Measurements from ENCODE around the gene SERPINB10.
"Not testable (repeated sequence)": the region's sequence is repeated elsewhere in the genome, so short reads cannot be mapped to it uniquely, and the experiment has no call there.

The SERPINB10 gene

GRCh38 chr18:63936932-63937393, 29.2 kb downstream of the SERPINB10 start:
- Histone ChIP-seq H3K9me3 (ENCODE audit: severe bottlenecking) (no peaks in the 10 kb centered on the region), H3K4me3 (ENCODE audit: low read depth, low read length) (no peak overlapping the region)

GRCh38 chr18:63940008-63940407, 32.2 kb downstream of the SERPINB10 start:
- Histone ChIP-seq H3K4me3 (ENCODE audit: low read depth, low read length) (no peak overlapping the region), H3K27ac (no peak overlapping the region), H3K36me3 (no peaks in the 10 kb centered on the region), H3K27me3 (ENCODE audit: insufficient read depth, low read depth, severe bottlenecking) (peaks cover 2% of the 10 kb centered on the region), H3K9me3 (ENCODE audit: severe bottlenecking) (no peaks in the 10 kb centered on the region)
- no peak for TF ChIP-seq CTCF (IDR thresholded peaks at IDR 0.05; ENCODE audit: low read depth, low read length)
- no peak for DNase-seq

More at GRCh38 chr18:63936932-63937393, 29.2 kb downstream of the SERPINB10 start:
- DNase-seq = no peak
- Histone ChIP-seq H3K27ac (no peak overlapping the region), H3K36me3 (no peaks in the 10 kb centered on the region), H3K27me3 (ENCODE audit: insufficient read depth, low read depth, severe bottlenecking) (no peaks in the 10 kb centered on the region)
- TF ChIP-seq CTCF (IDR thresholded peaks at IDR 0.05; ENCODE audit: low read depth, low read length) = no peak

- H3K27ac ChIP-seq; H3K36me3 ChIP-seq; H3K4me3 ChIP-seq (ENCODE audit: low read depth, low read length); H3K9me3 ChIP-seq (ENCODE audit: severe bottlenecking); DNase-seq; H3K27me3 ChIP-seq (ENCODE audit: insufficient read depth, low read depth, severe bottlenecking): not testable (repeated sequence)
Observed at GRCh38 chr18:63940543-63941050, 32.8 kb downstream of the SERPINB10 start.

GRCh38 chr18:63947051-63947790, 39.5 kb downstream of the SERPINB10 start:
- Histone ChIP-seq H3K27me3 (ENCODE audit: insufficient read depth, low read depth, severe bottlenecking) (peaks cover 2% of the 10 kb centered on the region), H3K27ac (no peak overlapping the region), H3K9me3 (ENCODE audit: severe bottlenecking) (no peaks in the 10 kb centered on the region), H3K36me3 (no peaks in the 10 kb centered on the region), H3K4me3 (ENCODE audit: low read depth, low read length) (no peak overlapping the region)
- TF ChIP-seq CTCF (IDR thresholded peaks at IDR 0.05; ENCODE audit: low read depth, low read length) = no peak
- DNase-seq = no peak

- Histone ChIP-seq H3K4me3 (ENCODE audit: low read depth, low read length) (no peak within 1 kb of the TSS), H3K27ac (no peak within 1 kb of the TSS), H3K9me3 (ENCODE audit: severe bottlenecking) (no peaks in the 10 kb centered on the region), H3K27me3 (ENCODE audit: insufficient read depth, low read depth, severe bottlenecking) (no peaks in the 10 kb centered on the region), H3K36me3 (no peaks in the 10 kb centered on the region)
- no peak for TF ChIP-seq CTCF (IDR thresholded peaks at IDR 0.05; ENCODE audit: low read depth, low read length)
- no peak for DNase-seq
Observed at GRCh38 chr18:63949068-63949737, 41.4 kb downstream of the SERPINB10 start, which contains the start of gene HMSD. Gene HMSD (plus strand): TSS chr18:63949301. CDS start chr18:63953456, 4,155 bp downstream.

- no peak overlapping the region for H3K4me3 ChIP-seq (ENCODE audit: low read depth, low read length)
- no peaks in the 10 kb centered on the region for H3K36me3 ChIP-seq
- no peak for TF ChIP-seq CTCF (IDR thresholded peaks at IDR 0.05; ENCODE audit: low read depth, low read length)
- no peaks in the 10 kb centered on the region for H3K9me3 ChIP-seq (ENCODE audit: severe bottlenecking)
- no peak overlapping the region for H3K27ac ChIP-seq
- H3K27me3 ChIP-seq (ENCODE audit: insufficient read depth, low read depth, severe bottlenecking) = no peaks in the 10 kb centered on the region
- DNase-seq = no peak
Observed at GRCh38 chr18:63951302-63951705, 43.5 kb downstream of the SERPINB10 start.
